KG1 (cell line): Measurements from ENCODE around the gene ARHGAP6.

Experiments
- DNase-seq: peaks from one replicate; lab custom pipeline; 2025; lab: John Stamatoyannopoulos, UW

The ARHGAP6 gene

GRCh38 chrX:11464836-11465463, 200.8 kb downstream of the ARHGAP6 start:
- no peak for DNase-seq

GRCh38 chrX:11464380-11464779, 201.3 kb downstream of the ARHGAP6 start:
- no peak for DNase-seq

- DNase-seq: no peak
Observed at GRCh38 chrX:11462648-11463047, 203.1 kb downstream of the ARHGAP6 start.

DNA sequence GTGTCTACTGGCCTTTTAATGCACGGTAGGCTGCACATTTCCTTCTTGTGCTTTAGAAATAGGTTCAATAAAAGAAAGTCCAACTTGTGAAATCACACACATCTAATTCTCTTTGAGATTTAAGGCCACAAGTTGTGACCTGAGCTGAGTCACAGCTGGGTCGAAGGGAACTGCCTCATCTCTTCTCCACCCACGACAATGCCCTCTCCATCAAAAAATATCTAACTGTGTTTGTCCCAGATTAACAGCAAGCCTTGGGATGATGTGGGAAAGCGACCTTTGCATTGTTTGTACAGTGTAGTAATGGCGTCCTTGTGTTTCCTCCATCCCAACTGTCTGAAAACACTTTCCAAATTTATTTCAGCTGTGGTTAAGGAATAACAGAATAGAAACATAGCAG, 203.6 kb downstream of the ARHGAP6 start:
- no peak for DNase-seq

DNA sequence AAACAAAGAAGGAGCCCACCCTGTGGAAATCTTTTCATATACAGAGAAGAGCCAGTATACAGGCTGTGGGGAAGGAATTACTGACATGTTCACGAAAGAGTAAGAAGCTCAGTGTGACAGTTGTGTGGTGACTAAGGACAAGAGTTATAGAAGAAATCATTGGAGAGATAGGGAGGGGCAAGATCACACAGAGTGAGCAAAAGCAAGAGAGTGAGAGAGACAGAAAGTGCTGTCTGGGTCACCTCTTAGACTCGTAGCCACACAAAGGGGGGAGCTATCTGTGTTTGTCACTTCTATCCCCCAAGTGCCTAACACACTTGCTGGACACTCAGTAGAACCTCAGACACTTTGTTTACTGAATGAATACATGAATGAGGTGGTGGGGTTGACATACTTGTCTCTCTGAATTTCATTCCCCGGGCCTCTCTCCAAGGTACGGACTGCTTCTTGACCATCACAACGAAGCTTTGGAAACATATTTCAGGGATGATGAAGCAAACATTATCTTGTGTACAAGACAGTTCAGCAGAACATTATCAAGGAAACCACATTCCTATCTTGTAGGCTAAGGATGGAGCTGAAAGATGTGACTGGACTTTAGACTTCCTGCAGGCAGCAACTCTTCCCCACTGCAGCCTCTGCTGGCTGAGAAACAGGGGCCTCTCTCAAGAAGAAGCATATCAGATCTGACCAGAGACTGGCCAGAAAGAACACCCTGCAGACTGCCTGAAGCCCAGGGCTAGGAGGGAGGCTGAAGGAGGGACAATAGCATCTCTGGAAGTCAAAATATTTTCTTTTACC, 204.3 kb downstream of the ARHGAP6 start:
- no peak for DNase-seq

DNA sequence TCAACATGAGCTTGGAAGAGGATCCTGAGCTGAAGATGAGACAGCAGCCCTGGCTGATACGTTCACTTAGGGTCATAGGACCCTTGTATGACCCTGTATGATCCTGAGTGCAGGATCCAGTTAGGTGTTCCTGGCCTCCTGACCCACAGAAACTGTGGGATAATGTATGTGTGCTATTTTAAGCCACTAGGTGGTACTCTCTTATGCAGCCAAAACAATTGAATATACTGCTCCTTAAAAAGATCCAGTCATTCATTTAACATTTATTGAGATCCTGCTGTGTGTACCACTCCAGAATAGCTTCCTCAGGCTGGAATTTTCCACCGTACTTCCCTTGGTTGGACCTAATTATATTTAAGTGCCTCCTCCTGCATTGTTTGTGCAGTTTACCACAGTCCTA, 205.4 kb downstream of the ARHGAP6 start:
- DNase-seq: no peak

DNA sequence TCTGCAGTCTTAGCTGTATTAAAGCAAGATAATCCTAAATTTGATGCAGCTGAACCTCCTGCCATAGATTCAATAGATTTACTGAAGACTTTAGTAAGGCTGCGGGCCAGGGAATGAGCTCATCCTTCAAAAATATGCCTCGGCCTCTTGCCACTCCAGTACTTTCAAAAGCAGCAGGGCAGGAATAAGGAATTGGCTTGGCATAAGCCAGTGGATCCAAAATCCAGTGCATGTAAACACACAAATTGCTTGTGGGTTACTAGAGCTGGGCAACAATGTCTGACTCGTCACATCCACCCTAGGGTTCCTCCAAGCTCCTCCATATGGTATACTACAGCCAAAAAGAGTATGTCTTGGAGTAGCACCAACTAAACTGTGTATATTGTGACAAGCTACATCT, 207.6 kb downstream of the ARHGAP6 start:
- no peak for DNase-seq

DNA sequence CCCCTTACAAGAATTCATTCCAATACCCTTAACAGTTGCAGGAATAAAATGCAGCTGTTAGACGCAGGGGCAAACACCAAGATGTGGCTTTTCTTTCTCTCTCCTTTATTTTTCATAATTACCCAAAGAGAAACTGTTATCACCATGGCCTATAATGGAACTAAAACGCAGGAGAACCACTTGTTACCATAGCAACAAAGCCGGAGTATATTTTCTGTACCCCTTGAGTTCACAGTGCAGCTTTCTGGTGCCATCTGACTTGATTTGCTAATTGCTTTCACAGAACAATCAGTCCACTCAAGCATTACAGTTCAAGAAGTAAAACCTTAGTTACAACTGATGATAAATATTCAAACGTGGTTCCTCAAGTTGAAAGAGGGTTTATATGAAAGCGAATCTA, 214.6 kb downstream of the ARHGAP6 start:
- no peak for DNase-seq

DNA sequence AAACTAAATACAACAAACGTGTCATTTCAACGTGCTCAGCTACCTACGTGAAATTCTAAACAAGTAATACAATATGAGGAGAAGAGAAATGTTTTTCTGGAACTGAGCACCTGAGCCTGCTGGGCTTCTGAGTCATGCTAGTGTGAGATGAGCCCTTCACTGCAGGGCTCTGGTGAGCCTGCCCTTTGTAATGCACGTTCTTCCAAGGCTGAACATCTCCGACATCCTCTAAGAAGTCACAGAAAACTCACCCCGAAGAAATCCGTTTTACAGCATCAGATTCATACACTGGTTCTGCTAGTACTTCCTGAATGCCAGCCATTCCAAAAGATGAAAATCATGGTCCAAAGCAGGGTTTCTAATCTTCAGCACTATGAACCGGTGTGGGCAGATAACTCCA, 215.4 kb downstream of the ARHGAP6 start:
- DNase-seq: no peak

DNA sequence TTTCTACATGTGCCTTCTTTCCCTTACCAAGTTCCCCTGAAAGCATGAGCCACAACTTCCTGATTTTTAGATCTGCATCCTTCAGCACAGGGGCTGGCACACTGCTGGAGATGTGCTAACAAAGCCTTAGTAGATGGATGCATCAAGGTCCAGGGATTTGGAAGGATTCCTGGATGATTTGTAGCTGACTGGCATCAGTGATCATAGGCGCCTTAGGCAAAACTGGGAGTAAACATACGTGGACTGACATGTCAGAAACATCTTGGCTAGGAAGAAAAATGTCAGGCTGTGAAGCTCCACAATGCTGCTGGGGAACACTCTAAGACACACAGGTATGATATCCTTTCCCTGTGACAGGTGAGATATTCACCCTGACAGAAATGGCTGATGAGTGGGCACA, 216.1 kb downstream of the ARHGAP6 start:
- DNase-seq: no peak

DNA sequence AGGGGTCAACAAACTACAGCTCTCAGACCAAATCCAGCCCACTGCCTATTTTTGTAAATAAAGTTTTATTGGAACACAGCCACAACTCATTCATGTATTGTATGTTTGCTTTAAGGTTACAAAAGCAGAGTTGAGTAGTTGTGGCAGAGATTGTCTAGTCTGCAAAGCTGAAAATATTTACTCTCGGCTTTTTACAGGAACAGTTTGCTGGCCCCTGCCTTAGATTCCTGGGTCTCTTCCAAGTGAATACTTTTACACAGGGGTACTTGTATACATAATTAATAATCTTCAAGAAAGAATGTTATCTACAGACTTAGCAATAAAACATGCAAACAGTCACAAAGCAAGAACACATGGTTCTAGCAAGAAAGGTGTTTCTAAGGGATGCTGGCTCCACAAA, 218.3 kb downstream of the ARHGAP6 start:
- DNase-seq: no peak

- DNase-seq: no peak
Observed at GRCh38 chrX:11446949-11447348, 218.8 kb downstream of the ARHGAP6 start.

DNA sequence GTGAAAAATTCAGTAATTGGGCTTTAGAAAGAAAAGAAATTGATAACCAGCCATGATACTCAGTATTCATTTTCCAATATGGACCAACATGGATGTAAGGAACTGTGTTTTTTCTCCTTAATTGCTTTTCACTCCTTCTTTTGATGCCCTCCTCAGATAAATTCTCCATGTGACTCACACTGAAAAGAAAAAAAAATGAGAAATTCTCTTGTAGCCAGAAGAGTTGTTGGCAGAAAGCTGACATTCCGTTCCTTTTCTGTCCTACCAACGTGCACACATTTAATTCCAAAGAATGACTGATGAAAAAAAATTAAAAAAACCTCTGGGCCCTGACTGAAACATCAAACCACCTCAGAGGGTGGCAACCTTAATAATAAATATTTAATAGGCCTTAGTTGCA, 219.4 kb downstream of the ARHGAP6 start:
- no peak for DNase-seq

GRCh38 chrX:11445540-11445939, 220.2 kb downstream of the ARHGAP6 start:
- DNase-seq: no peak

GRCh38 chrX:11444052-11444451, 221.7 kb downstream of the ARHGAP6 start:
- DNase-seq: no peak

- no peak for DNase-seq
Observed at GRCh38 chrX:11439846-11440245, 225.9 kb downstream of the ARHGAP6 start.

DNA sequence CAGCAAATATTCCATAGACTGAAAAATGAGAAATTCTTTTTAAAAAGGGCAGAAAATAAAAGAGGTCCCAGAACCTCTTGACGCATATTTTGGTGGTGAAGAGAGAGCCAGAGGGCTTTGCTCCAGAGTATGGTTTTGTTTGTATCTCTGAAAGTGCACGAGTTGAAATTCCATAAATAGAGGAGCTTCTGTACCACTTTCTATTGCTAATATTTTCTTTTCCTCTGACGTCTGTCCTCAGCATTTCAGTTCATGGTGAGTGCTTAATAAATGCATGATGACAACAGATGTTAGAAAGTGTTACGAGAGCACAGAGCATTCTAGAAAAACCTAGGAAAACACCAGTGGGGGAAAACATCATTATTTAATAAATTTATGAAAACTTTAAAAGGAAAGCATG, 227.0 kb downstream of the ARHGAP6 start:
- DNase-seq: no peak

DNA sequence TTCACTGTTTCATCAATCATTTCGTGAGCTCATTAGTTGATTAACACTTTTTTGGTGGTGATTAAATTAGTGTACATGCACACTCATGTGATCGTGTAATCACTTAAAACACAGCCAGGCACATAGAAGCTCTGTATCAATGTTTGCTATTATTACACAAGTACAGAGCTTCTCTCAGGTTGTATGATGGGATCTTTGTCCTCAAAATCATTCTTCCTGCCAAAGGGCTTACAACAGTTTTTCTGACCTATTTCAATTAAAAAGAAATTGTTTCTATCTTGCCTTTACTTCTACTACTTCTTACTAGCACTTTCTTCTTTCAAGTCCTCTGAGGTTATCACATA, 227.4 kb downstream of the ARHGAP6 start:
- DNase-seq: no peak

GRCh38 chrX:11437642-11438379, 227.9 kb downstream of the ARHGAP6 start:
- no peak for DNase-seq

DNA sequence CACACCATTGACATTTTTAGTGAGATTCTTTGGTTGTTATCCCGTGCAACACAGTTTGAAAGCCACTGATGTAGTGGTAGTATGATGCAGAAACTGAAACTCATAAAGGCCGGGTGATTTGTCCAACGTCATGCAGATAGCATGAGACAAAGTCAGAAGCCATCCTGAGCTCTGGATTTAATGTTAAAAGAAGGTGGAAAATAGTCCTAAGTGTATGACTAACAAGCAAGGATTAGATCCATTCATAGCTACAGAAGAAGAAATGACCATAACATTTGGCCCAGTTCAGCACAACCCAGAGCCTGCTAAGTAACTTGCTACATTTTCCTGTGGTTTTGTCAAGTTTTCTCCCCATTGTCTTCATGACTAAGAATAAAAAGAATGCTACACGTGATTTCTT, 230.2 kb downstream of the ARHGAP6 start:
- no peak for DNase-seq

DNA sequence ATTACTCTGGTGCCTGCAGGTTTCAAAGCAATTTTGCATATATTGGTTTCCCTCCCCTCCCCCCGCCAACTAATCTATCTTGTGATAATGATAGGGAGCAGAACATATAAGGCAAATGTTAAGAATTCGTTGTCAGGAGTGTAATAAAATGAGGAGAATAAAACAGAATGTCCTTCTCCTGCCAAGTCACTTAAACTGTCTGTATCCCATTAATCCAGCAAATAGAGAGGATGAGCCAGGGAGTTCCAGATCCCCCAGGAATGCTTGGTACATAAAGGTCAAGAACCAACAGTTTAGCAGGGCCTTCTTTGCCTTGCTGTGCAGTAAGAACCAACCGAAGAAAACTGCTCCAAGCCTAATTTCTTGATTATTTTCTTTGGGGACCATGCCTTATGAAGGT, 231.1 kb downstream of the ARHGAP6 start:
- DNase-seq: no peak

DNA sequence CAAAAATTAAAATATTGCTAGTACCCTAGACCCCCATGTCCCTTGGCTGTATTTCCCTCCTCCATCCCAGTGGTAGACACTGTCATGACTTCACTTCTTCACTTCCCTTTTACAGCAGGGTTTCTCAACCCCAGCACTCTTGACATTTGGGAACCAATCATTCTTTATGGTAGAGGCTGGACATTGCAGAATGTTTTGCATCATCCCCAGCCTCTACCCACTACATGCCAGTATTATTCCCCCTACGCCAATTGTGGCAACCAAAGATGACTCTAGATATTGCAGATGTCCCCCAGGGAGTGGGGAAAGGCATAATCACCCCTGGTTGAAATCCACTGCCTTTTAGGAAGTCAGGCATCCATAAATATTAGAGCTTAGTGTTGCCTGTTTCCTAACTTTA, 233.9 kb downstream of the ARHGAP6 start:
- no peak for DNase-seq

GRCh38 chrX:11430271-11430670, 235.4 kb downstream of the ARHGAP6 start:
- DNase-seq: no peak
